ENCODE results near the gene TPSG1.

Gene TPSG1

DNA sequence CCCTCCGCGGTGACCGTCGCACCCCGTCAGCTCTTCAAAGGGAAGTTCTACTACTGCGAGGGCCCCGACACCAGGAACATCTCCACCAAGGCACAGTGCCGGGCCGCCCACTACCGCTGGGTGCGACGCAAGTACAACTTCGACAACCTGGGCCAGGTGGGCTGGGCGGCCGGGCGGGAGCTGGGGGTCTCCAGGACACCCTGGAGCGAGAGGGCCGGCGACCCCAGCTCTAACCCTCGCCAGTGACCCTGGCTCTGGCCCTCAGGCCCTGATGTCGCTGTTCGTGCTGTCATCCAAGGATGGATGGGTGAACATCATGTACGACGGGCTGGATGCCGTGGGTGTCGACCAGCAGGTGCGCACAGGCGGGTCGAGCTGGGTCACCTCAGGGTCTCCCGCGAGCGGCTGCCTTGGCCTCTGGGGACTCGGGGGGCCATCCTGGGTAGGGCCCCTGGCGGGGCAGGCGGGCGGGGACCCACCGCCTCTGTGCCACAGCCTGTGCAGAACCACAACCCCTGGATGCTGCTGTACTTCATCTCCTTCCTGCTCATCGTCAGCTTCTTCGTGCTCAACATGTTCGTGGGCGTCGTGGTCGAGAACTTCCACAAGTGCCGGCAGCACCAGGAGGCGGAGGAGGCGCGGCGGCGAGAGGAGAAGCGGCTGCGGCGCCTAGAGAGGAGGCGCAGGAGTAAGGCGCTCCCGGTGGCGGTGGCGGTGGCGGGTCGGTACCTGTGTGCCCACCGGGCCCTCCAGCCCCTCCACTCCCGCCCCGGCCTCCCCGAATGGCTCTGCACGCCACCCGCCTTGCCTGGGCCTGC, 13.4 kb downstream of the TPSG1 start:
- TF ChIP-seq POLR2AphosphoS5 (IDR thresholded peaks at IDR 0.05; ENCODE audit: low read depth, low read length) (no peak), PAX5 (IDR thresholded peaks at IDR 0.05; ENCODE audit: insufficient read depth, low read length, severe bottlenecking) (no peak), SPI1 (IDR thresholded peaks at IDR 0.05; ENCODE audit: low read depth, low read length) (no peak), POU2F2 (IDR thresholded peaks at IDR 0.05; ENCODE audit: low read depth, low read length) (no peak), TAF1 (IDR thresholded peaks at IDR 0.05; ENCODE audit: low read depth, low read length) (no peak), POLR2A (IDR thresholded peaks at IDR 0.05; ENCODE audit: low read depth, low read length) (no peak)
- DNase-seq (ENCODE audit: insufficient read length, low spot score) (no peak), FAIRE-seq (no peak)

DNA sequence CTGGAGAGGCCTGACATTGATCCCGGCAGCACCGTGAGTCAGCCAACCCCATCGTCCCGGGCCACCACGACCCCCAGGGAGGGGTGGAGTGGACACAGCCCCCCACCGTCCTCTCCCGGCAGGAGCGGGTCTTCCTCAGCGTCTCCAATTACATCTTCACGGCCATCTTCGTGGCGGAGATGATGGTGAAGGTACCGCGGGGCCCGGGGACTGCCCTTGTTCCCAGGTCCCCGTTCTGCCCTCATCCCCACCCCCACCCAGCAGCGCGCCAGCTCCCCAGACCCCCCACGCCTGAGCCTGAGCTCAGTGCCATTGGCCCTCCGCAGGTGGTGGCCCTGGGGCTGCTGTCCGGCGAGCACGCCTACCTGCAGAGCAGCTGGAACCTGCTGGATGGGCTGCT, 14.6 kb downstream of the TPSG1 start:
- no peak for FAIRE-seq
- no peak for DNase-seq (ENCODE audit: insufficient read length, low spot score)
- TF ChIP-seq SPI1 (IDR thresholded peaks at IDR 0.05; ENCODE audit: low read depth, low read length) (no peak), TAF1 (IDR thresholded peaks at IDR 0.05; ENCODE audit: low read depth, low read length) (no peak)

DNA sequence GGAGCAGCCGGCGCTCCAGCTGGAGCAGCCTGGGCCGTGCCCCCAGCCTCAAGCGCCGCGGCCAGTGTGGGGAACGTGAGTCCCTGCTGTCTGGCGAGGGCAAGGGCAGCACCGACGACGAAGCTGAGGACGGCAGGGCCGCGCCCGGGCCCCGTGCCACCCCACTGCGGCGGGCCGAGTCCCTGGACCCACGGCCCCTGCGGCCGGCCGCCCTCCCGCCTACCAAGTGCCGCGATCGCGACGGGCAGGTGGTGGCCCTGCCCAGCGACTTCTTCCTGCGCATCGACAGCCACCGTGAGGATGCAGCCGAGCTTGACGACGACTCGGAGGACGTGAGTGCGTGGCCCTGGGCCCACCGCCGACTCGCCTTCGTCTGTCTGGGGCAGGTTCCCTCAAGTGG, 16.0 kb downstream of the TPSG1 start:
- DNase-seq (ENCODE audit: insufficient read length, low spot score), result no peak
- FAIRE-seq, result no peak
- TF ChIP-seq POLR2A (IDR thresholded peaks at IDR 0.05; ENCODE audit: low read depth, low read length), result no peak
- TF ChIP-seq POU2F2 (IDR thresholded peaks at IDR 0.05; ENCODE audit: low read depth, low read length), result no peak
- no peak for TF ChIP-seq SPI1 (IDR thresholded peaks at IDR 0.05; ENCODE audit: low read depth, low read length)
- no peak for TF ChIP-seq PAX5 (IDR thresholded peaks at IDR 0.05; ENCODE audit: insufficient read depth, low read length, severe bottlenecking)
- no peak for TF ChIP-seq TAF1 (IDR thresholded peaks at IDR 0.05; ENCODE audit: low read depth, low read length)
- TF ChIP-seq POLR2AphosphoS5 (IDR thresholded peaks at IDR 0.05; ENCODE audit: low read depth, low read length), result no peak

DNA sequence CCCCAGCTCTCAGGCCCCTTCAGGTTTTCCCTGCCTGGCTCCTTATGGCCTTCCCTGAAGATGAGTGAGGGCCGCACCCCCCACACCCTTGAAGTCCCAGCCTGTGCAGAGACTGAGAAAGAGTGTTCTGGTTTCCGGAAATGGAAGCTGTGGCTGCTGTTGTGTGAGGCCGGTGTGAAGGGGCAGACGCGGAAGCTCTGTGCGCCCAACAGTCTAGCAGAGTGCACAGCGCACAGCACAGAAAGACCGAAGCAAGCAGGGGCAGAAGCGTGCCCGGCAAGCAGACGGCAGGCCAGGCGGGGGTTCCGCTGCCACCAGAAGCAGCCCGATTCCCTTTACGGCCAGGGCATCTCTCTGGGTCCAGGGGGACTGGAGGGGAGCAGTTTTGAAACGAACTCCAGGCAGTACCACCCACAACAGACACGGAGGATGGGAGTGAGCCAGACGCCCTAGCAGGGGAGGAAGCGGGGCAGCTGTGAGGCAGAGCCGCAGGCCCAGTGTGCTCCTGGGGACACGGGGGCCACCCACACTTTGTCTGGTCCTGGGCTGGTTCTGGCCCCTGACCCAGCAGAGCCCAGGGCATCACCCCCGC, 16.7 kb downstream of the TPSG1 start:
- no peak for FAIRE-seq
- TF ChIP-seq SPI1 (IDR thresholded peaks at IDR 0.05; ENCODE audit: low read depth, low read length) (no peak), POLR2AphosphoS5 (IDR thresholded peaks at IDR 0.05; ENCODE audit: low read depth, low read length) (no peak), PAX5 (IDR thresholded peaks at IDR 0.05; ENCODE audit: insufficient read depth, low read length, severe bottlenecking) (no peak), POU2F2 (IDR thresholded peaks at IDR 0.05; ENCODE audit: low read depth, low read length) (no peak), TAF1 (IDR thresholded peaks at IDR 0.05; ENCODE audit: low read depth, low read length) (no peak), POLR2A (IDR thresholded peaks at IDR 0.05; ENCODE audit: low read depth, low read length) (no peak)
- no peak for DNase-seq (ENCODE audit: insufficient read length, low spot score)

DNA sequence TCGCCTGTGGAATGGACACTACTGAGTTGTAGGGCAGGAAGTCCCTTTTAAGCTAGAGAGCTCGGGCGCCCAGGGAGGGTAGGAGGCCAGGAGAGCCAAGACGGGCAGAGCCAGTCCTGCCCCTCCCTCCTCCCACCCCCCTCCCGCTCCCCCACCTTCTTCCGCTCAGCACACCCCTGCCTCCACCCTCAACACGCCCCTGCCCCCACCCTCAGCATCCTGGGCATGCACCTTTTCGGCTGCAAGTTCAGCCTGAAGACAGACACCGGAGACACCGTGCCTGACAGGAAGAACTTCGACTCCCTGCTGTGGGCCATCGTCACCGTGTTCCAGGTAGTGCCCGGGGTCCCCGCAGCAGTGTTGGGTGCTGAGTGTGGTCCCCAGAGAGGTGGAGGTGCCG, 18.3 kb downstream of the TPSG1 start:
- no peak for TF ChIP-seq PAX5 (IDR thresholded peaks at IDR 0.05; ENCODE audit: insufficient read depth, low read length, severe bottlenecking)
- TF ChIP-seq TAF1 (IDR thresholded peaks at IDR 0.05; ENCODE audit: low read depth, low read length), result no peak
- FAIRE-seq (no peak), DNase-seq (ENCODE audit: insufficient read length, low spot score) (no peak)

DNA sequence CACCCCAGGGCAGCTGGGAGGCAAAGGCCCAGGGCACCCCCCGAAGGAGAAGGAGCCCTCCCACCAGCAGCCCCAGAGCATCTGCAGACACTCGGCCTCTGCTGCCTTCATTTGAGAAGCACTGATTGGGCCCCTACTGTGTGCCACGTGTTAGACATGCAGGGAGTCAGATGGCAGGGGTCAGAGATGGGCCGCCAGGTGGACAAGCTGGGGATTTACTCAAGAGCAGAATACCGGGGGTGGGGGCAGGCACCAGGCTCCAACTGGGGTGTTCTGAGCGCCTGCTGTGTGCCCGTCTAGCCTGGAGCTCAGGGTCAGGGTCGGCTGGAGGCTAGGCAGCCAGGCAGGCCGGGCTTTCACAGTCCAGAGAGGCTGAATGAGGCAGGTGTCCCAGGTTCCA, 18.7 kb downstream of the TPSG1 start:
- FAIRE-seq (no peak), DNase-seq (ENCODE audit: insufficient read length, low spot score) (no peak)
- no peak for TF ChIP-seq POU2F2 (IDR thresholded peaks at IDR 0.05; ENCODE audit: low read depth, low read length)
- TF ChIP-seq SPI1 (IDR thresholded peaks at IDR 0.05; ENCODE audit: low read depth, low read length), result no peak
- TF ChIP-seq PAX5 (IDR thresholded peaks at IDR 0.05; ENCODE audit: insufficient read depth, low read length, severe bottlenecking), result no peak
- TF ChIP-seq POLR2A (IDR thresholded peaks at IDR 0.05; ENCODE audit: low read depth, low read length), result no peak
- no peak for TF ChIP-seq TAF1 (IDR thresholded peaks at IDR 0.05; ENCODE audit: low read depth, low read length)

DNA sequence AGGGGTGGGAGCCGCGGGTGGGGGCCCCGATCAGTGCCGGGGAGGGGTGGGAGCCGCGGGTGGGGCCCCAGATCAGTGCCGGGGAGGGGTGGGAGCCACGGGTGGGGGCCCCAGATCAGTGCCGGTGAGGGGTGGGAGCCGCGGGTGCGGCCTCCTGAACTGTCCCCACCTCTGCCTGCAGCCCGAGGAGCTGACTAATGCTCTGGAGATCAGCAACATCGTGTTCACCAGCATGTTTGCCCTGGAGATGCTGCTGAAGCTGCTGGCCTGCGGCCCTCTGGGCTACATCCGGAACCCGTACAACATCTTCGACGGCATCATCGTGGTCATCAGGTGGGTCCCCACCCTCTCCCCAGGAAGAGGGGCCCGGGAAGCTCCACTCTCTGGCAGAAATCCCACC, 20.1 kb downstream of the TPSG1 start:
- FAIRE-seq, result no peak
- no peak for DNase-seq (ENCODE audit: insufficient read length, low spot score)
- TF ChIP-seq SPI1 (IDR thresholded peaks at IDR 0.05; ENCODE audit: low read depth, low read length) (no peak), POLR2AphosphoS5 (IDR thresholded peaks at IDR 0.05; ENCODE audit: low read depth, low read length) (no peak), PAX5 (IDR thresholded peaks at IDR 0.05; ENCODE audit: insufficient read depth, low read length, severe bottlenecking) (no peak), POLR2A (IDR thresholded peaks at IDR 0.05; ENCODE audit: low read depth, low read length) (no peak), TAF1 (IDR thresholded peaks at IDR 0.05; ENCODE audit: low read depth, low read length) (no peak), POU2F2 (IDR thresholded peaks at IDR 0.05; ENCODE audit: low read depth, low read length) (no peak)

DNA sequence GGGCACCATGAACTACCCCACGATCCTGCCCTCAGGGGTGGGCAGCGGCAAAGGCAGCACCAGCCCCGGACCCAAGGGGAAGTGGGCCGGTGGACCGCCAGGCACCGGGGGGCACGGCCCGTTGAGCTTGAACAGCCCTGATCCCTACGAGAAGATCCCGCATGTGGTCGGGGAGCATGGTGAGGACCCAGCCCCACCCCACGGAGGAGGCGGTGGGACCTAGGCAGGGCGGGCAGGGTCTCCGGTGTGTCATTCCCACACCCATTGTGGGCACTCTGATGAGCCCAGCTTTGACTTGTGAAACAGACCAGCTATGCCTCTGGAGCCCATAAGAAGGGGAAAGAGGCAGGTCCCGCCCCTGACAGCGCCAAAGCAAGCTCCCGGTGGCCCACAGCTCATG, 22.8 kb downstream of the TPSG1 start:
- DNase-seq (ENCODE audit: insufficient read length, low spot score) (no peak), FAIRE-seq (no peak)
- no peak for TF ChIP-seq SPI1 (IDR thresholded peaks at IDR 0.05; ENCODE audit: low read depth, low read length)
- TF ChIP-seq TAF1 (IDR thresholded peaks at IDR 0.05; ENCODE audit: low read depth, low read length), result no peak
- TF ChIP-seq POLR2AphosphoS5 (IDR thresholded peaks at IDR 0.05; ENCODE audit: low read depth, low read length), result no peak
- TF ChIP-seq POU2F2 (IDR thresholded peaks at IDR 0.05; ENCODE audit: low read depth, low read length), result no peak
- no peak for TF ChIP-seq PAX5 (IDR thresholded peaks at IDR 0.05; ENCODE audit: insufficient read depth, low read length, severe bottlenecking)
- no peak for TF ChIP-seq POLR2A (IDR thresholded peaks at IDR 0.05; ENCODE audit: low read depth, low read length)

DNA sequence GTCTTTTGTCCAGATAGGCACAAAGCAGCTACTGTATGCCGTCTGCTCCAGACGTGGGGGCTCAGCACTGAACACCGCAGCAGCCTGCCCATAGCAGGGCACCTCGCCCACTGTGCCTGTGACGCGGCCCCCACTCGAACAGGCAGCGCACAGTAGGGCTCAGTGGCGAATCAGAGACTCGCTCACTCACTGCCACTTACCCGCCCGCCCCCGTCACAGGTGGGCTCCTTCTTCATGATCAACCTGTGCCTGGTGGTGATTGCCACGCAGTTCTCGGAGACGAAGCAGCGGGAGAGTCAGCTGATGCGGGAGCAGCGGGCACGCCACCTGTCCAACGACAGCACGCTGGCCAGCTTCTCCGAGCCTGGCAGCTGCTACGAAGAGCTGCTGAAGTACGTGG, 23.6 kb downstream of the TPSG1 start:
- no peak for DNase-seq (ENCODE audit: insufficient read length, low spot score)
- TF ChIP-seq SPI1 (IDR thresholded peaks at IDR 0.05; ENCODE audit: low read depth, low read length), result no peak
- TF ChIP-seq POLR2A (IDR thresholded peaks at IDR 0.05; ENCODE audit: low read depth, low read length), result no peak
- no peak for TF ChIP-seq POLR2AphosphoS5 (IDR thresholded peaks at IDR 0.05; ENCODE audit: low read depth, low read length)
- TF ChIP-seq POU2F2 (IDR thresholded peaks at IDR 0.05; ENCODE audit: low read depth, low read length), result no peak
- TF ChIP-seq PAX5 (IDR thresholded peaks at IDR 0.05; ENCODE audit: insufficient read depth, low read length, severe bottlenecking), result no peak
- TF ChIP-seq TAF1 (IDR thresholded peaks at IDR 0.05; ENCODE audit: low read depth, low read length), result no peak
- no peak for FAIRE-seq

All from GM12891 (cell line).